Uterus (tissue), 4 donors: ENCODE data around the gene RB1. TPM values are rescaled to one million over a fixed set of nuclear protein-coding genes. Genes with fewer than 3 reads are reported as not detected.

Experiments used
- DNase-seq, 2 donors: peaks; one replicate each; pipeline ENCODE4 v3.0.0-alpha.2; 2019 to 2020
- H3K27ac ChIP-seq, 2 donors: fragments of 200-600 bp; sonication (generic); 1 replicate in 1 of 2; 2 replicates in 1 of 2; pipeline ENCODE4 v1.5.1; 2016 to 2018
- H3K27me3 ChIP-seq, 2 donors: fragments of 200-600 bp; sonication (generic); one replicate each; pipeline ENCODE4 v1.5.1; 2018 to 2019; ENCODE audit warnings: control low read depth in 1 of 2
- H3K36me3 ChIP-seq, 2 donors: fragments of 200-600 bp; sonication (generic); one replicate each; pipeline ENCODE4 v1.5.1; 2019; ENCODE audit warnings: control low read depth in 1 of 2
- H3K4me1 ChIP-seq, 2 donors: fragments of 200-600 bp; sonication (generic); one replicate each; pipeline ENCODE4 v1.5.1; 2018 to 2019; ENCODE audit warnings: control low read depth in 1 of 2
- H3K4me3 ChIP-seq, 2 donors: fragments of 200-600 bp; sonication (generic); 1 replicate in 1 of 2; 2 replicates in 1 of 2; pipeline ENCODE4 v1.5.1; 2018 to 2019; ENCODE audit warnings: mild to moderate bottlenecking in 1 of 2
- H3K9me3 ChIP-seq, 2 donors: fragments of 200-600 bp; sonication (generic); one replicate each; pipeline ENCODE4 v1.5.1; 2019; ENCODE audit warnings: control low read depth in 1 of 2
- CTCF ChIP-seq, 4 experiments: fragments of 200-600 bp in 2 of 4; fragments of 450-650 bp in 2 of 4; sonication (generic) in 2 of 4; IDR thresholded peaks; one replicate each; pipeline ENCODE4 v1.5.1; 2016 to 2019; ENCODE audit warnings: antibody characterized with exemption in 4 of 4, mild to moderate bottlenecking in 2 of 4, moderate library complexity in 1 of 4
- POLR2A ChIP-seq, 2 donors: fragments of 450-650 bp; IDR thresholded peaks; one replicate each; pipeline ENCODE4 v1.6.1; 2016; ENCODE audit warnings: antibody characterized with exemption in 2 of 2, mild to moderate bottlenecking in 1 of 2, moderate library complexity in 1 of 2
- intact Hi-C: fragments of 100-400 bp; cut with DNase I; formaldehyde crosslinking; loops from one replicate; pipeline ENCODE4 v1.15.1; 2023; ENCODE audit warnings: low total_unique reads
- total RNA-seq, 4 donors: library from RNA; depleted of rRNA in 3 of 4; stranded (reverse); fragments of >200 nt in 3 of 4; gene quantifications; one replicate each; pipeline versions ENCODE4 v1.1.0 to v1.2.4, GENCODE V29; 2014 to 2023
- donor health status: DM: yes; HTN: yes; CAD: no.

The RB1 gene
- total RNA-seq, 4 donors from 2014 or later: 27.4 to 58.1 (median 33.9) TPM

GRCh38 chr13:48369988-48370387 lies 66.4 kb downstream of the RB1 start:
- Histone ChIP-seq H3K4me1 (no peaks in the 10 kb centered on the region), H3K4me3 (no peak overlapping the region), H3K36me3 (no peaks in the 10 kb centered on the region), H3K9me3 (no peaks in the 10 kb centered on the region), H3K27me3 (no peaks in the 10 kb centered on the region), H3K27ac (no peak overlapping the region)
- DNase-seq: no peak
- intact Hi-C loops: no loop called here
- TF ChIP-seq CTCF (IDR thresholded peaks at IDR 0.05) (no peak), POLR2A (IDR thresholded peaks at IDR 0.05) (no peak)

- no peak for TF ChIP-seq CTCF (IDR thresholded peaks at IDR 0.05)
- TF ChIP-seq POLR2A (IDR thresholded peaks at IDR 0.05): no peak
- Histone ChIP-seq H3K36me3 (no peaks in the 10 kb centered on the region), H3K9me3 (no peaks in the 10 kb centered on the region), H3K4me3 (no peak overlapping the region), H3K4me1 (no peaks in the 10 kb centered on the region), H3K27ac (no peak overlapping the region), H3K27me3 (no peaks in the 10 kb centered on the region)
- DNase-seq: no peak
- intact Hi-C loops: no loop called here
These were observed 67.3 kb downstream of the RB1 start for GRCh38 chr13:48370815-48371214.

GRCh38 chr13:48377857-48378256 lies 74.3 kb downstream of the RB1 start:
- H3K27ac ChIP-seq: no peak overlapping the region
- DNase-seq: no peak
- intact Hi-C loops: no loop called here
- H3K27me3 ChIP-seq: no peaks in the 10 kb centered on the region
- H3K9me3 ChIP-seq: no peaks in the 10 kb centered on the region
- TF ChIP-seq CTCF (IDR thresholded peaks at IDR 0.05) (no peak), POLR2A (IDR thresholded peaks at IDR 0.05) (no peak)
- H3K4me3 ChIP-seq: no peak overlapping the region
- H3K36me3 ChIP-seq: no peaks in the 10 kb centered on the region
- no peaks in the 10 kb centered on the region for H3K4me1 ChIP-seq

DNA sequence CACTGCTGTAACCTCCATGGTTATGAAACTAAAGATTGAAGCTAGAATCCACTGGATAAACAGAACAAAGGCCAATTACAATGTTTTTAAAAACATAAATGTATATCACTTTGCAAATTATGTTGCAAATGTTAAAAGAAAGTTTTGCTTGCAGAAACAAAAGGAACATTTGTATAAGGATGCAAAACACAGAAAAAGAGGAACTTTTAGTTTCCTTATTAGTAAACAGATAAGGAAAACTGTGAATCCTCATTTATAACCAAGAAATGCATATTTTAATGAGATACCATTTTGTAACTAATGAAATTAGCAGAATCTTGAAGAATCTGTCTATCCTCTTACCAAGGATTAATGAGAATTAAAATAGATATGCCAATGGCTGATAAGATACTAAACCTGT lies 77.0 kb downstream of the RB1 start:
- no peak for DNase-seq
- Histone ChIP-seq H3K9me3 (no peaks in the 10 kb centered on the region), H3K27me3 (no peaks in the 10 kb centered on the region), H3K36me3 (no peaks in the 10 kb centered on the region), H3K27ac (no peak overlapping the region), H3K4me1 (no peaks in the 10 kb centered on the region), H3K4me3 (no peak overlapping the region)
- TF ChIP-seq CTCF (IDR thresholded peaks at IDR 0.05): no peak
- no peak for TF ChIP-seq POLR2A (IDR thresholded peaks at IDR 0.05)
- intact Hi-C loops: no loop called here

- TF ChIP-seq POLR2A (IDR thresholded peaks at IDR 0.05): no peak
- TF ChIP-seq CTCF (IDR thresholded peaks at IDR 0.05): no peak
- Histone ChIP-seq H3K9me3 (no peaks in the 10 kb centered on the region), H3K4me1 (no peaks in the 10 kb centered on the region), H3K36me3 (no peaks in the 10 kb centered on the region), H3K27me3 (no peaks in the 10 kb centered on the region), H3K4me3 (no peak overlapping the region), H3K27ac (no peak overlapping the region)
- intact Hi-C loops: no loop called here
- DNase-seq: no peak
These were observed 79.8 kb downstream of the RB1 start for GRCh38 chr13:48383384-48383783.
